Keratinocyte (primary cell): ENCODE data around the gene PKP4. TPM values are rescaled to one million over a fixed set of nuclear protein-coding genes. Genes with fewer than 3 reads are reported as not detected.

Experiments used
- DNase-seq: peaks from one replicate; pipeline ENCODE4 v3.0.0-alpha.2; 2011; ENCODE audit warnings: low read depth, missing footprints, low spot score
- FAIRE-seq: peaks from 2 replicates; lab custom pipeline; 2011; peaks lifted over from hg19 to GRCh38; lab: Jason Lieb, UNC
- H2AFZ ChIP-seq: 2 replicates; pipeline ENCODE4 v1.6.0; 2012; ENCODE audit warnings: low read length, control low read depth, inconsistent platforms; ENCODE audit not compliant: control insufficient read depth
- H3K27ac ChIP-seq: 2 replicates; pipeline ENCODE4 v1.5.1; 2011; ENCODE audit warnings: low read length; ENCODE audit not compliant: control insufficient read depth, insufficient read depth
- H3K27me3 ChIP-seq: 3 replicates; pipeline ENCODE4 v1.6.0; 2011; ENCODE audit warnings: low read length; ENCODE audit not compliant: control insufficient read depth, insufficient read depth; ENCODE audit errors: extremely low read depth
- H3K36me3 ChIP-seq, 2 experiments: 2 replicates in 1 of 2; 3 replicates in 1 of 2; pipeline ENCODE4 v1.5.1; 2011; ENCODE audit warnings: low read length in 2 of 2, mild to moderate bottlenecking in 1 of 2; ENCODE audit not compliant: control insufficient read depth in 2 of 2, insufficient read depth in 2 of 2; ENCODE audit errors: extremely low read depth in 1 of 2
- H3K4me1 ChIP-seq: 3 replicates; pipeline ENCODE4 v1.5.1; 2011; ENCODE audit warnings: low read length; ENCODE audit not compliant: control insufficient read depth, insufficient read depth; ENCODE audit errors: extremely low read depth
- H3K4me2 ChIP-seq: 3 replicates; pipeline ENCODE4 v1.6.0; 2011; ENCODE audit warnings: low read depth, low read length; ENCODE audit not compliant: control insufficient read depth, insufficient read depth; ENCODE audit errors: extremely low read depth
- H3K4me3 ChIP-seq, 3 experiments: fragments of 200-600 bp in 1 of 3; sonication (generic) in 1 of 3; 2 replicates in 2 of 3; 3 replicates in 1 of 3; pipeline ENCODE4 v1.5.1; 2011 to 2016; ENCODE audit warnings: low read length in 3 of 3, mild to moderate bottlenecking in 3 of 3, control low read depth in 2 of 3, inconsistent platforms in 1 of 3, low read depth in 1 of 3, mixed read lengths in 1 of 3, mixed run types in 1 of 3, moderate library complexity in 1 of 3; ENCODE audit not compliant: control insufficient read depth in 2 of 3, insufficient read depth in 2 of 3; ENCODE audit errors: extremely low read depth in 1 of 3
- H3K79me2 ChIP-seq: 2 replicates; pipeline ENCODE4 v1.6.0; 2012; ENCODE audit warnings: low read length; ENCODE audit not compliant: control insufficient read depth, insufficient read depth
- H3K9ac ChIP-seq: 3 replicates; pipeline ENCODE4 v1.6.0; 2011; ENCODE audit warnings: low read length; ENCODE audit not compliant: control insufficient read depth, insufficient read depth; ENCODE audit errors: extremely low read depth
- H3K9me1 ChIP-seq: 3 replicates; pipeline ENCODE4 v1.6.0; 2011; ENCODE audit warnings: low read length; ENCODE audit not compliant: control insufficient read depth, insufficient read depth; ENCODE audit errors: extremely low read depth
- H3K9me3 ChIP-seq: 2 replicates; pipeline ENCODE4 v1.5.1; 2012; ENCODE audit warnings: low read depth, low read length; ENCODE audit not compliant: control insufficient read depth
- H4K20me1 ChIP-seq: 3 replicates; pipeline ENCODE4 v1.6.0; 2011; ENCODE audit warnings: low read length; ENCODE audit not compliant: control insufficient read depth, insufficient read depth; ENCODE audit errors: extremely low read depth
- CTCF ChIP-seq, 3 experiments: IDR thresholded peaks in 1 of 3; conservative IDR thresholded peaks in 1 of 3; optimal IDR thresholded peaks in 1 of 3; 2 replicates in 2 of 3; 3 replicates in 1 of 3; pipeline versions ENCODE3 to v1.5.1; 2011; ENCODE audit warnings: low read length in 3 of 3, mild to moderate bottlenecking in 3 of 3, moderate library complexity in 2 of 3, control low read depth in 1 of 3, inconsistent platforms in 1 of 3; ENCODE audit not compliant: insufficient read depth in 2 of 3; ENCODE audit errors: extremely low read depth in 1 of 3
- EZH2 ChIP-seq: IDR thresholded peaks from one replicate; pipeline ENCODE4 v1.6.1; 2012; ENCODE audit warnings: inconsistent platforms, mild to moderate bottlenecking, low read length, moderate library complexity
- dilution Hi-C: fragments of 300-500 bp; cut with MboI; formaldehyde crosslinking; loops from one replicate; pipeline ENCODE4 v1.7.0; 2020; ENCODE audit warnings: low sequenced_read_pairs; ENCODE audit not compliant: extremely low pct_ligation_motif_present
- polyA plus RNA-seq, 5 experiments: library from polyadenylated mRNA; depleted of rRNA in 3 of 5; stranded (reverse) in 3 of 5; stranded (forward) in 1 of 5; unstranded in 1 of 5; fragments of >200 nt; gene quantifications; 1 replicate in 1 of 5; 2 replicates in 3 of 5; 3 replicates in 1 of 5; pipeline versions ENCODE4 v1.2.1 to v1.2.3, GENCODE V29; 2011 to 2012; ENCODE audit warnings: missing spikeins in 2 of 5, low read depth in 1 of 5, low replicate concordance in 1 of 5

Gene PKP4
- polyA plus RNA-seq, 1 donor (not counting 4 experiments of a cell fraction or from before 2014, with no cell fraction given): 43.8 TPM

GRCh38 chr2:158676696-158677095 lies 219.9 kb downstream of the PKP4 start:
- H3K4me1 ChIP-seq: no peaks in the 10 kb centered on the region
- H3K27me3 ChIP-seq: no peaks in the 10 kb centered on the region
- DNase-seq: no peak
- H3K4me2 ChIP-seq: no peak overlapping the region
- TF ChIP-seq EZH2 (no peak), CTCF (optimal IDR thresholded peaks at IDR 0.05 in 1 of 3, IDR thresholded peaks at IDR 0.05 in 1 of 3, conservative IDR thresholded peaks at IDR 0.05 in 1 of 3; ENCODE audit: extremely low read depth in 1 of 3, insufficient read depth in 2 of 3, low read length in 3 of 3) (no peak)
- H3K4me3 ChIP-seq: no peak overlapping the region
- H4K20me1 ChIP-seq: no peaks in the 10 kb centered on the region
- no peak overlapping the region for H3K27ac ChIP-seq
- H3K36me3 ChIP-seq: peaks cover 13 to 24% of the 10 kb centered on the region in 2 experiments
- H2AFZ ChIP-seq: no peak overlapping the region
- H3K9me3 ChIP-seq: no peaks in the 10 kb centered on the region
- dilution Hi-C loops: no loop called here
- no peak overlapping the region for H3K9ac ChIP-seq
- no peak for FAIRE-seq
- no peaks in the 10 kb centered on the region for H3K79me2 ChIP-seq
- H3K9me1 ChIP-seq: no peaks in the 10 kb centered on the region

GRCh38 chr2:158677542-158677941 lies 220.8 kb downstream of the PKP4 start:
- no peaks in the 10 kb centered on the region for H3K9me1 ChIP-seq
- no peaks in the 10 kb centered on the region for H3K27me3 ChIP-seq
- DNase-seq (no peak), FAIRE-seq (no peak)
- no peak overlapping the region for H3K9ac ChIP-seq
- H3K9me3 ChIP-seq: no peaks in the 10 kb centered on the region
- no peak overlapping the region for H3K4me3 ChIP-seq
- TF ChIP-seq EZH2 (no peak), CTCF (optimal IDR thresholded peaks at IDR 0.05 in 1 of 3, IDR thresholded peaks at IDR 0.05 in 1 of 3, conservative IDR thresholded peaks at IDR 0.05 in 1 of 3; ENCODE audit: extremely low read depth in 1 of 3, insufficient read depth in 2 of 3, low read length in 3 of 3) (no peak)
- H4K20me1 ChIP-seq: no peaks in the 10 kb centered on the region
- H2AFZ ChIP-seq: no peak overlapping the region
- no peak overlapping the region for H3K4me2 ChIP-seq
- H3K27ac ChIP-seq: no peak overlapping the region
- dilution Hi-C loops: no loop called here
- no peaks in the 10 kb centered on the region for H3K79me2 ChIP-seq
- peaks cover 12 to 24% of the 10 kb centered on the region in 2 experiments for H3K36me3 ChIP-seq
- no peaks in the 10 kb centered on the region for H3K4me1 ChIP-seq
